Measurements from ENCODE around the gene HSPB6. TPM values are rescaled to one million over a fixed set of nuclear protein-coding genes. Genes with fewer than 3 reads are reported as not detected.

Gene HSPB6
- polyA plus RNA-seq, 1 donor (not counting 4 experiments of a cell fraction or from before 2014, with no cell fraction given), result not detected

GRCh38 chr19:35787227-35787799 is 30.5 kb upstream of the HSPB6 start:
- no peaks in the 10 kb centered on the region for H3K4me1 ChIP-seq (ENCODE audit: control insufficient read depth, extremely low read depth, insufficient read depth, low read length)
- H4K20me1 ChIP-seq (ENCODE audit: control insufficient read depth, extremely low read depth, insufficient read depth, low read length), result peaks cover 2% of the 10 kb centered on the region
- TF ChIP-seq, protein P1, sequence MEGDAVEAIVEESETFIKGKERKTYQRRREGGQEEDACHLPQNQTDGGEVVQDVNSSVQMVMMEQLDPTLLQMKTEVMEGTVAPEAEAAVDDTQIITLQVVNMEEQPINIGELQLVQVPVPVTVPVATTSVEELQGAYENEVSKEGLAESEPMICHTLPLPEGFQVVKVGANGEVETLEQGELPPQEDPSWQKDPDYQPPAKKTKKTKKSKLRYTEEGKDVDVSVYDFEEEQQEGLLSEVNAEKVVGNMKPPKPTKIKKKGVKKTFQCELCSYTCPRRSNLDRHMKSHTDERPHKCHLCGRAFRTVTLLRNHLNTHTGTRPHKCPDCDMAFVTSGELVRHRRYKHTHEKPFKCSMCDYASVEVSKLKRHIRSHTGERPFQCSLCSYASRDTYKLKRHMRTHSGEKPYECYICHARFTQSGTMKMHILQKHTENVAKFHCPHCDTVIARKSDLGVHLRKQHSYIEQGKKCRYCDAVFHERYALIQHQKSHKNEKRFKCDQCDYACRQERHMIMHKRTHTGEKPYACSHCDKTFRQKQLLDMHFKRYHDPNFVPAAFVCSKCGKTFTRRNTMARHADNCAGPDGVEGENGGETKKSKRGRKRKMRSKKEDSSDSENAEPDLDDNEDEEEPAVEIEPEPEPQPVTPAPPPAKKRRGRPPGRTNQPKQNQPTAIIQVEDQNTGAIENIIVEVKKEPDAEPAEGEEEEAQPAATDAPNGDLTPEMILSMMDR (optimal IDR thresholded peaks at IDR 0.05 in 1 of 3, IDR thresholded peaks at IDR 0.05 in 1 of 3, conservative IDR thresholded peaks at IDR 0.05 in 1 of 3; ENCODE audit: extremely low read depth in 1 of 3, insufficient read depth in 2 of 3, low read length in 3 of 3), result no peak
- H3K36me3 ChIP-seq (ENCODE audit: control insufficient read depth in 2 of 2, extremely low read depth in 1 of 2, insufficient read depth in 2 of 2, low read length in 2 of 2), result no peaks in the 10 kb centered on the region
- H3K4me3 ChIP-seq (ENCODE audit: control insufficient read depth in 2 of 3, extremely low read depth in 1 of 3, insufficient read depth in 2 of 3, low read depth in 1 of 3, low read length in 3 of 3), result no peak overlapping the region
- H3K27ac ChIP-seq (ENCODE audit: control insufficient read depth, insufficient read depth, low read length), result no peak overlapping the region
- H3K9me3 ChIP-seq (ENCODE audit: control insufficient read depth, low read depth, low read length), result no peaks in the 10 kb centered on the region
- no peak for FAIRE-seq
- no peak overlapping the region for H3K4me2 ChIP-seq (ENCODE audit: control insufficient read depth, extremely low read depth, insufficient read depth, low read depth, low read length)
- H3K79me2 ChIP-seq (ENCODE audit: control insufficient read depth, insufficient read depth, low read length), result no peaks in the 10 kb centered on the region
- H2AFZ ChIP-seq (ENCODE audit: control insufficient read depth, low read length), result no peak overlapping the region
- dilution Hi-C loops (cut with MboI; ENCODE audit: extremely low pct_ligation_motif_present, low sequenced_read_pairs), result no loop called here
- H3K9me1 ChIP-seq (ENCODE audit: control insufficient read depth, extremely low read depth, insufficient read depth, low read length), result no peaks in the 10 kb centered on the region
- no peaks in the 10 kb centered on the region for H3K27me3 ChIP-seq (ENCODE audit: control insufficient read depth, extremely low read depth, insufficient read depth, low read length)
- H3K9ac ChIP-seq (ENCODE audit: control insufficient read depth, extremely low read depth, insufficient read depth, low read length), result no peak overlapping the region
- no peak for DNase-seq (ENCODE audit: low read depth, low spot score)

DNA sequence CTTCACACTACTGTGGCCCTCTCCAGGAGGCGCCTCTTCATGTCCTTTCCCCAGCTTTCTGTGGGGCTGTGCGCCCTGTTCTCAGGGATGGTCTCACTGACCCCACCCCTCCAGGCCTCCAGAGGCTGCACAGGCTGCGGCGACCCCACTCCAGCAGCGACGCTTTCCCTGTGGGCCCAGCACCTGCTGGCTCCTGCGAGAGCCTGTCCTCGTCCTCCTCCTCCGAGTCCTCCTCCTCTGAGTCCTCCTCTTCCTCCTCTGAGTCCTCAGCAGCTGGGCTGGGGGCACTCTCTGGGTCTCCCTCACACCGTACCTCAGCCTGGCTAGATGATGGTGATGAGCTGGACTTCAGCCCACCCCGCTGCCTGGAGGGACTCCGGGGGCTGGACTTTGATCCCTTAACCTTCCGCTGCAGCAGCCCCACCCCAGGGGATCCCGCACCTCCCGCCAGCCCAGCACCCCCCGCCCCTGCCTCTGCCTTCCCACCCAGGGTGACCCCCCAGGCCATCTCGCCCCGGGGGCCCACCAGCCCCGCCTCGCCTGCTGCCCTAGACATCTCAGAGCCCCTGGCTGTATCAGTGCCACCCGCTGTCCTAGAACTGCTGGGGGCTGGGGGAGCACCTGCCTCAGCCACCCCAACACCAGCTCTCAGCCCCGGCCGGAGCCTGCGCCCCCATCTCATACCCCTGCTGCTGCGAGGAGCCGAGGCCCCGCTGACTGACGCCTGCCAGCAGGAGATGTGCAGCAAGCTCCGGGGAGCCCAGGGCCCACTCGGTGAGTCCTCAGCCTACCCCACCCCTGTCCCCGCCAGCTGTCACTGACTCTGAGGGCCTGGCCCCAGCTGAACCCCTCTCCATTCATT is 29.7 kb upstream of the HSPB6 start:
- FAIRE-seq, result no peak
- Histone ChIP-seq H3K9ac (ENCODE audit: control insufficient read depth, extremely low read depth, insufficient read depth, low read length) (no peak overlapping the region), H3K36me3 (ENCODE audit: control insufficient read depth in 2 of 2, extremely low read depth in 1 of 2, insufficient read depth in 2 of 2, low read length in 2 of 2) (no peaks in the 10 kb centered on the region), H3K27ac (ENCODE audit: control insufficient read depth, insufficient read depth, low read length) (no peak overlapping the region), H3K9me3 (ENCODE audit: control insufficient read depth, low read depth, low read length) (no peaks in the 10 kb centered on the region), H3K27me3 (ENCODE audit: control insufficient read depth, extremely low read depth, insufficient read depth, low read length) (no peaks in the 10 kb centered on the region), H3K9me1 (ENCODE audit: control insufficient read depth, extremely low read depth, insufficient read depth, low read length) (no peaks in the 10 kb centered on the region), H3K4me2 (ENCODE audit: control insufficient read depth, extremely low read depth, insufficient read depth, low read depth, low read length) (no peak overlapping the region), H3K79me2 (ENCODE audit: control insufficient read depth, insufficient read depth, low read length) (no peaks in the 10 kb centered on the region), H3K4me3 (ENCODE audit: control insufficient read depth in 2 of 3, extremely low read depth in 1 of 3, insufficient read depth in 2 of 3, low read depth in 1 of 3, low read length in 3 of 3) (no peak overlapping the region), H3K4me1 (ENCODE audit: control insufficient read depth, extremely low read depth, insufficient read depth, low read length) (no peaks in the 10 kb centered on the region), H4K20me1 (ENCODE audit: control insufficient read depth, extremely low read depth, insufficient read depth, low read length) (peaks cover 2% of the 10 kb centered on the region), H2AFZ (ENCODE audit: control insufficient read depth, low read length) (no peak overlapping the region)
- no peak for DNase-seq (ENCODE audit: low read depth, low spot score)
- dilution Hi-C loops (cut with MboI; ENCODE audit: extremely low pct_ligation_motif_present, low sequenced_read_pairs), result no loop called here
- TF ChIP-seq EZH2 (IDR thresholded peaks at IDR 0.05; ENCODE audit: low read length), result no peak
- TF ChIP-seq, protein P1 (optimal IDR thresholded peaks at IDR 0.05 in 1 of 3, IDR thresholded peaks at IDR 0.05 in 1 of 3, conservative IDR thresholded peaks at IDR 0.05 in 1 of 3; ENCODE audit: extremely low read depth in 1 of 3, insufficient read depth in 2 of 3, low read length in 3 of 3), result no peak
